Upper lobe of left lung (tissue), 6 donors: ENCODE measurements around the gene PUS1. TPM values are rescaled to one million over a fixed set of nuclear protein-coding genes. Genes with fewer than 3 reads are reported as not detected.
"Not testable (repeated sequence)": the region's sequence is repeated elsewhere in the genome, so short reads cannot be mapped to it uniquely, and the experiment has no call there.

Experiments
- ATAC-seq, 2 donors: fragments of 200-7000 bp; cut with Tn5 transposase; one replicate each; pipeline ENCODE4 v1.9.1; 2022; ENCODE audit warnings: mild to moderate bottlenecking in 2 of 2, moderate library complexity in 2 of 2; ENCODE audit not compliant: low FRiP score in 2 of 2
- DNase-seq, 2 donors: peaks; one replicate each; pipeline ENCODE4 v3.0.0-alpha.2; 2019 to 2020
- H3K27ac ChIP-seq, 4 donors: fragments of 200-600 bp; sonication (generic); one replicate each; pipeline ENCODE4 v1.5.1; 2016 to 2019
- H3K27me3 ChIP-seq, 4 donors: fragments of 200-600 bp; sonication (generic); one replicate each; pipeline ENCODE4 v1.5.1; 2017 to 2019
- H3K36me3 ChIP-seq, 4 donors: fragments of 200-600 bp; sonication (generic); one replicate each; pipeline ENCODE4 v1.5.1; 2016 to 2019
- H3K4me1 ChIP-seq, 4 donors: fragments of 200-600 bp; sonication (generic); one replicate each; pipeline ENCODE4 v1.5.1; 2018 to 2019
- H3K4me3 ChIP-seq, 4 donors: fragments of 200-600 bp; sonication (generic); one replicate each; pipeline ENCODE4 v1.5.1; 2017 to 2019; ENCODE audit warnings: mild to moderate bottlenecking in 2 of 4, moderate library complexity in 1 of 4
- H3K9me3 ChIP-seq, 4 donors: fragments of 200-600 bp; sonication (generic); one replicate each; pipeline ENCODE4 v1.5.1; 2018 to 2019
- EP300 ChIP-seq, 4 donors: sonication (generic); formaldehyde crosslinking; IDR thresholded peaks; one replicate each; pipeline ENCODE4 v1.5.1; 2017; ENCODE audit warnings: antibody characterized with exemption in 4 of 4, control low read depth in 2 of 4
- POLR2A ChIP-seq, 4 donors: fragments of 450-650 bp; IDR thresholded peaks; one replicate each; pipeline ENCODE4 v1.5.1; 2016 to 2017; ENCODE audit warnings: antibody characterized with exemption in 4 of 4, mild to moderate bottlenecking in 2 of 4
- POLR2AphosphoS5 ChIP-seq, 2 donors: sonication (generic); formaldehyde crosslinking; IDR thresholded peaks; one replicate each; pipeline ENCODE4 v1.5.1; 2017; ENCODE audit warnings: antibody characterized with exemption in 2 of 2
- WGBS, 2 donors: methylation state at CpG; one replicate each; pipeline ENCODE4 v1.1.5; 2017 to 2018; 5-methylcytosine and 5-hydroxymethylcytosine counted together
- total RNA-seq, 6 donors: library from RNA; depleted of rRNA in 4 of 6; stranded (reverse); fragments of >200 nt in 4 of 6; gene quantifications; one replicate each; pipeline versions ENCODE4 v1.1.0 to v1.2.1, GENCODE V29; 2016 to 2021
- TF ChIP-seq, protein P1 (sequence below), 6 experiments: fragments of 450-650 bp in 4 of 6; fragments of 200-600 bp in 2 of 6; sonication (generic) in 2 of 6; IDR thresholded peaks; one replicate each; pipeline ENCODE4 v1.5.1; 2016 to 2019; ENCODE audit warnings: antibody characterized with exemption in 6 of 6
- donor health status: DM: no; HTN: no; CAD: no; lungs with moderate emphysema.
- donor health status: DM: no; HTN: yes; CAD: no; lungs with severe emphysema.

The PUS1 gene
- total RNA-seq, 6 donors from 2014 or later = 11.3 to 30.7 (median 22.5) TPM

DNA sequence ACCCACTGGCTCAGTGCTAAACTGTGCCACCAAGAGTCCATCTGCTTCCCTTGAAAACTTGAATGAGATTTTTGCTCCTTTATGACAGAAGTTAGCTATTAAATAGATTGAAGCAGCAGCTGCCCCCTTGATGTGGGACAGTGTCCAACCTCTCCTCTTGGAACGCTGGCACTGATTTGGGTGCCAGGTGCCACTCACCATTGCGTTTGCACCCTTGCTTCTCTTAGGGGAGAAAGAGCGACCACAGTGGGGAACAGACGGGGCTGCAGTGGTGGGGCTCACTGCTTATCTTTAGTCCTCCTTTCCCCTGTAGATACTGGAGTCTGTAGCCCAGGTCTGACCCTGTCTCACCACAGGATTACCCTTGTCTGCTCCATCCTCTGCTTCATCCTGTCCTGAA, 30.0 kb downstream of the PUS1 start:
- DNase-seq (no peak), ATAC-seq (peak in 1 of 2 donors; percentile 13)
- H3K4me1 ChIP-seq = peaks cover 0 to 17% (median 7%) of the 10 kb centered on the region in 4 donors
- H3K36me3 ChIP-seq = peaks cover 0 to 24% (median 12%) of the 10 kb centered on the region in 4 donors
- WGBS, 2 donors = 78 to 79% methylated on average over 4 of the region's 4 CpGs
- H3K9me3 ChIP-seq = no peaks in the 10 kb centered on the region
- no peak overlapping the region for H3K4me3 ChIP-seq
- H3K27me3 ChIP-seq = no peaks in the 10 kb centered on the region
- H3K27ac ChIP-seq = no peak overlapping the region
- TF ChIP-seq, protein P1, sequence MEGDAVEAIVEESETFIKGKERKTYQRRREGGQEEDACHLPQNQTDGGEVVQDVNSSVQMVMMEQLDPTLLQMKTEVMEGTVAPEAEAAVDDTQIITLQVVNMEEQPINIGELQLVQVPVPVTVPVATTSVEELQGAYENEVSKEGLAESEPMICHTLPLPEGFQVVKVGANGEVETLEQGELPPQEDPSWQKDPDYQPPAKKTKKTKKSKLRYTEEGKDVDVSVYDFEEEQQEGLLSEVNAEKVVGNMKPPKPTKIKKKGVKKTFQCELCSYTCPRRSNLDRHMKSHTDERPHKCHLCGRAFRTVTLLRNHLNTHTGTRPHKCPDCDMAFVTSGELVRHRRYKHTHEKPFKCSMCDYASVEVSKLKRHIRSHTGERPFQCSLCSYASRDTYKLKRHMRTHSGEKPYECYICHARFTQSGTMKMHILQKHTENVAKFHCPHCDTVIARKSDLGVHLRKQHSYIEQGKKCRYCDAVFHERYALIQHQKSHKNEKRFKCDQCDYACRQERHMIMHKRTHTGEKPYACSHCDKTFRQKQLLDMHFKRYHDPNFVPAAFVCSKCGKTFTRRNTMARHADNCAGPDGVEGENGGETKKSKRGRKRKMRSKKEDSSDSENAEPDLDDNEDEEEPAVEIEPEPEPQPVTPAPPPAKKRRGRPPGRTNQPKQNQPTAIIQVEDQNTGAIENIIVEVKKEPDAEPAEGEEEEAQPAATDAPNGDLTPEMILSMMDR (IDR thresholded peaks at IDR 0.05) = no peak
- TF ChIP-seq POLR2A (IDR thresholded peaks at IDR 0.05) (no peak), POLR2AphosphoS5 (IDR thresholded peaks at IDR 0.05) (no peak), EP300 (IDR thresholded peaks at IDR 0.05) (no peak)

DNA sequence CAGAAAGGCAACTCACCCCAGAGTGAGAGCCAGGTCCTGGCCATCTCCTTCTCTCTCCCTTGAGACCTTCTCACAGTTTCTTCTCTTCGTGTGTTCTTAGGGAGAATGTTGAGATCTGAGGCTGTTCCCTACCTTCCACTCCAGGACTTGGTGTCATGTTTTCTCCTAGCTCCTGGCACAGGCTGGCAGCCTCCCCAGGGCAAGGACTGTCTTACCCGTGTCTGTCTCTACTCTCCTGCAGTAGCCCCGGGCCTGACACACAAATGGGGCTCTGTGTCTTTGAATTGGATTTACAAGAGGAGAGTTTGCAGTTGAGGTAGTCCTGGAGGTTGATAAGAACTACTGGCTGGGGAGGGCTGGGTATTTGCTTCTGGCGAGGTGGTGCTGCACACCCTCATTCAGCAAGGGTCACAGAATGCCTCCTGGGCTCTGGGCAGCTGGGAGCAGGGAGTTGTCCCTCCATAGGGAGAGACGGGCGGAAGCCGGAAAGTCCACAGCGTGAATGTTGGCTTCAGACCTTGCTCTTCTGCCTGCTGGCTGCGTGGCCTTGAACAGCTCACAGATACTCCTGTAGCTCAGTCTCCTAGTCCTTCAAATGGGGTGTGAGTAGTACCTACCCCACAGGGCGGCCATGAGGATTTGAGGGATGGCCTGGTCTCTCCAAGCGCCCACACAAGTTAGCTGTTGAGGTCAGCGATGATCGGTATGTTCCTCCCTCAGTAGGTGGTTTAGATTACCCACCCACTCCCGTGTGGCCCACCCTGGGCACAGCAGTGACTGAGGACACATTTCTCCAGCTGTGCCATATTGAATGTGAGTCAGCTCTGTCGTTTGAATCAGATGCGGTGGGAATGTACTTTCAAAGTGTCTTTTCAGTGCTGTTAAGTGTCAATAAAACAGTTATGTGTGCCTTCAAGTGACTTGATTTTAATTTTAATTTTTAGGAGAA, 30.8 kb downstream of the PUS1 start:
- whole genome bisulfite sequencing, 2 donors = 87 to 88% methylated on average over 13 to 16 of the region's 16 CpGs
- peak in 1 of 2 donors; percentile 35 for ATAC-seq

DNA sequence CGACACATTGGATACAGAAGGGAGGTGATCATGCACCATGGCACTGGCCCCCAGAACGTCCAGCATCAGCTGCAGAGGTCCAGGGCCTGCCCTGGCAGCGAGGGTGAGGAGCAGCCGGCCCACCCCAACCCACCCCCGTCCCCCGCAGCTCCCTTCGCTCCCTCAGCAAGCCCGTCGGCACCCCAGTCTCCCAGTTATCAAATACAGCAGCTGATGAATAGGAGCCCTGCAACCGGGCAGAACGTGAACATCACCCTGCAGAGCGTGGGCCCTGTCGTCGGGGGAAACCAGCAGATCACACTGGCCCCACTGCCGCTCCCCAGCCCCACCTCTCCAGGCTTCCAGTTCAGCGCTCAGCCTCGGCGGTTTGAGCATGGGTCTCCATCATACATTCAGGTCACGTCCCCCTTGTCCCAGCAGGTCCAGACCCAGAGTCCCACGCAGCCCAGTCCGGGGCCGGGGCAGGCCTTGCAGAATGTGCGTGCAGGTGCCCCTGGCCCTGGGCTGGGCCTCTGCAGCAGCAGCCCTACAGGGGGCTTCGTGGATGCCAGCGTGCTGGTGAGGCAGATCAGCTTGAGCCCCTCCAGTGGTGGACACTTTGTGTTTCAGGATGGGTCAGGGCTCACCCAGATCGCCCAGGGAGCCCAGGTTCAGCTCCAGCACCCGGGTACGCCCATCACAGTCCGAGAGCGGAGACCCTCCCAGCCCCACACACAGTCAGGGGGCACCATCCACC, 31.7 kb downstream of the PUS1 start:
- not testable (repeated sequence) for H3K4me3 ChIP-seq, H3K27me3 ChIP-seq, H3K9me3 ChIP-seq, DNase-seq, H3K27ac ChIP-seq
- 90 to 94% methylated on average over 3 to 17 of the region's 30 CpGs for WGBS, 2 donors
- ATAC-seq = peak in 1 of 2 donors; percentile 11
- H3K4me1 ChIP-seq = peaks cover 0 to 17% (median 9%) of the 10 kb centered on the region in 4 donors
- H3K36me3 ChIP-seq = peaks cover 0 to 24% (median 12%) of the 10 kb centered on the region in 4 donors

More for the DNA sequence above, 30.8 kb downstream of the PUS1 start:
- no peaks in the 10 kb centered on the region for H3K27me3 ChIP-seq
- no peak overlapping the region for H3K4me3 ChIP-seq
- H3K4me1 ChIP-seq = peaks cover 0 to 17% (median 9%) of the 10 kb centered on the region in 4 donors
- TF ChIP-seq, protein P1 (IDR thresholded peaks at IDR 0.05) = no peak
- TF ChIP-seq POLR2AphosphoS5 (IDR thresholded peaks at IDR 0.05) (no peak), EP300 (IDR thresholded peaks at IDR 0.05) (no peak), POLR2A (IDR thresholded peaks at IDR 0.05) (no peak)
- H3K36me3 ChIP-seq = peaks cover 0 to 24% (median 12%) of the 10 kb centered on the region in 4 donors
- no peak for DNase-seq
- H3K9me3 ChIP-seq = no peaks in the 10 kb centered on the region
- H3K27ac ChIP-seq = no peak overlapping the region

DNA sequence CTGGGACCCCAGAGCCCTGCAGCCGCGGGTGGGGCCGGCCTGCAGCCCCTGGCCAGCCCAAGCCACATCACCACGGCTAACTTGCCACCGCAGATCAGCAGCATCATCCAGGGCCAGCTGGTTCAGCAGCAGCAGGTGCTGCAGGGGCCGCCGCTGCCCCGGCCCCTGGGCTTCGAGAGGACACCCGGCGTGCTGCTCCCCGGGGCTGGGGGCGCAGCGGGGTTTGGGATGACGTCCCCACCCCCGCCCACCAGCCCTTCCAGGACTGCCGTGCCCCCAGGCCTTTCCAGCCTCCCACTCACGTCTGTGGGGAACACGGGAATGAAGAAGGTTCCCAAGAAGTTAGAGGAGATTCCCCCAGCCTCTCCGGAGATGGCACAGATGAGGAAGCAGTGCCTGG, 32.3 kb downstream of the PUS1 start:
- H3K9me3 ChIP-seq = not testable (repeated sequence)
- ATAC-seq = peak in 1 of 2 donors; percentile 14
- peaks cover 0 to 17% (median 9%) of the 10 kb centered on the region in 4 donors for H3K4me1 ChIP-seq

DNA sequence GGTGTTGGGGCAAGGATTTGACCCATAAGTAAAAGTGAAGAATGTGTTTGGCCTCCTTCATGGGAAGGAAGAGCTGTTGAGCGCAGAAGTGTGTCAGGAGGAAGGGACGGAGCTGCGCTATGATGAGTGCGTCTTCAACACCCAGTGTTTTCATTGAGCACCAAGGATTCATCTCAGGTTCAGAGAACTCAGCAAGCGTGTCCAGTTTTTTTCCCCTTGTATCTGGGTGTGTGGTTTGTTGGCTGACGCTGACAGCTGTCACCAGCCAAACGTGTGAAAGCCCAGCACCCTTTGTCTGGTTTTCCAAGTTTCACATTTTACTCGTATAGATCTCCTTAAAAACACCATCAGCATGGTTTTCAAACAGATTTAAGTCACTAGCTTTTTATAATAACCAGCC, 33.0 kb downstream of the PUS1 start:
- Histone ChIP-seq H3K27ac (no peak overlapping the region), H3K36me3 (peaks cover 0 to 24% (median 12%) of the 10 kb centered on the region in 4 donors), H3K9me3 (no peaks in the 10 kb centered on the region), H3K27me3 (no peaks in the 10 kb centered on the region), H3K4me1 (peaks cover 0 to 17% (median 9%) of the 10 kb centered on the region in 4 donors), H3K4me3 (no peak overlapping the region)
- WGBS, 2 donors = 85 to 87% methylated on average over 8 of the region's 8 CpGs
- no peak for DNase-seq
- no peak for ATAC-seq
- TF ChIP-seq, protein P1 (IDR thresholded peaks at IDR 0.05) = no peak
- TF ChIP-seq POLR2A (IDR thresholded peaks at IDR 0.05) = no peak
- TF ChIP-seq EP300 (IDR thresholded peaks at IDR 0.05) = no peak
- TF ChIP-seq POLR2AphosphoS5 (IDR thresholded peaks at IDR 0.05) = no peak

More for the DNA sequence above, 32.3 kb downstream of the PUS1 start:
- not testable (repeated sequence) for H3K27me3 ChIP-seq, H3K4me3 ChIP-seq, DNase-seq, H3K27ac ChIP-seq
- H3K36me3 ChIP-seq = peaks cover 0 to 24% (median 12%) of the 10 kb centered on the region in 4 donors
- WGBS, 2 donors = 100% methylated on average over 1 of the region's 20 CpGs; no CpG with 5 or more reads in 1 of the 2 donors
